Stimulated activated CD4-positive, alpha-beta T cell treated with anti-CD3 and anti-CD28 coated beads, Interleukin-1b, Interleukin-23, amount 100 ng/mL, for 4 hours (primary cell): ENCODE results near the gene SH2D3C.

ENCODE experiments used
- DNase-seq, 2 donors: peaks; one replicate each; pipeline ENCODE4 v3.0.0-alpha.2; 2020; ENCODE audit warnings: low read depth in 2 of 2

SH2D3C gene

GRCh38 chr9:127806871-127807270 is 28.4 kb upstream of the SH2D3C start:
- no peak for DNase-seq

DNA sequence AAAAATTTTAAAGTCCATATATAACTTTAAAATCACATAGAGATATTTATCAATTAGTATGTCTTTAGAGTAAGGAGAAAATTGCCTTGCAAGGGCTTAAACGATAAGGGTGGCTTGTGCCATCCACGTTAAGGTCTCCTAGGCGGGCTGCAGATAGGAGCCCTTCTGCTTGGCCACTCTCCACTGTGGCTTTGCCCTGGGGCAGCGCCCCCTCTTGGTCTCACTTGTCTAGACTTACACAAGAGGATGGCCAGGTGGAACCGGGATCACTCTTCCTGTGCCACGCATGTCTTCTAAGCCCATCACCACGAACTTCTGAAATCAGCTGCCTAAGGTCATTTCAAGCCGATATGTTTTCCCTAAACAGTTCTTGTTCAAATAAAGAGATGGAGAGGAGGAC is 27.2 kb upstream of the SH2D3C start:
- no peak for DNase-seq

DNA sequence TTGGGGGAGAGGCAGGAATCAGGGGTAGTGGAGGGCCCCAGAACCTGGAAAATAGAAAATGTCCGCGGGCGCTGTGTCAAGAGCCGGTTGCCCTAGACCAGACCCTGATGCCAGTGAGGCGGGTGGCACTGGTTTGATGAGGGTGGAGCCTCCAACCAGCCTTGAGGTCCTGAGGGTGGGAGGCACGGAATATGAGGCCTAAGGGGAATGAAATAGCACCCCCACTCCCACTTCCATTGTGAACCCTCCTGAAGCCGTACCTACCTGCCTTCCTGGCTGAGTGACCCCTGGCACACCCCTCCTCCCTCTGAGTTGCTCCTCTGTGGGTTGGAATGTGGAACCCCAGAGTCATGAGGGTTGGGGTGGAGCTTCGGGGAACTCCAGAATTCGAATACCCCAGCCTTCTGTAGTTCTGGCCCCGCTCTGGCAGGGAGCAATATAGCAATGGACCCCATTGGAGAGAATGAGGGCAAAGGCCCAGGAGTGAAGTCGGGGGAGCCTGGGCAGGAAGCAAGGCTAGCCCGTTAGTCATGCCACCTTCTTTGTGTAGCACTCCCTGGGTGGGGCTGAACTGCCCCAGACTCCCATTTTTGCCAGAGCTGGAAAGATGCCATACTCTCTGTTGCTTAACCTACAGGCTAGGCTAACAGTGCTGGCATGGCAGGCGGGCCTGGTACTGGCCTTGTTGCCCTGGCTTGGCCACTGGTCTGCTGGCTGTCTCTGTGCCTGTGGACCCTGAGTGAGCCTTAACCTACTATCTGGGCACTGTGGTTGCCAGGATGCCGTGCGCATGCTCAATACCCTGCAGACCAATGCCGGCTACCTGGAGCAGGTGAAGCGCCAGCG is 25.3 kb upstream of the SH2D3C start:
- no peak for DNase-seq

DNA sequence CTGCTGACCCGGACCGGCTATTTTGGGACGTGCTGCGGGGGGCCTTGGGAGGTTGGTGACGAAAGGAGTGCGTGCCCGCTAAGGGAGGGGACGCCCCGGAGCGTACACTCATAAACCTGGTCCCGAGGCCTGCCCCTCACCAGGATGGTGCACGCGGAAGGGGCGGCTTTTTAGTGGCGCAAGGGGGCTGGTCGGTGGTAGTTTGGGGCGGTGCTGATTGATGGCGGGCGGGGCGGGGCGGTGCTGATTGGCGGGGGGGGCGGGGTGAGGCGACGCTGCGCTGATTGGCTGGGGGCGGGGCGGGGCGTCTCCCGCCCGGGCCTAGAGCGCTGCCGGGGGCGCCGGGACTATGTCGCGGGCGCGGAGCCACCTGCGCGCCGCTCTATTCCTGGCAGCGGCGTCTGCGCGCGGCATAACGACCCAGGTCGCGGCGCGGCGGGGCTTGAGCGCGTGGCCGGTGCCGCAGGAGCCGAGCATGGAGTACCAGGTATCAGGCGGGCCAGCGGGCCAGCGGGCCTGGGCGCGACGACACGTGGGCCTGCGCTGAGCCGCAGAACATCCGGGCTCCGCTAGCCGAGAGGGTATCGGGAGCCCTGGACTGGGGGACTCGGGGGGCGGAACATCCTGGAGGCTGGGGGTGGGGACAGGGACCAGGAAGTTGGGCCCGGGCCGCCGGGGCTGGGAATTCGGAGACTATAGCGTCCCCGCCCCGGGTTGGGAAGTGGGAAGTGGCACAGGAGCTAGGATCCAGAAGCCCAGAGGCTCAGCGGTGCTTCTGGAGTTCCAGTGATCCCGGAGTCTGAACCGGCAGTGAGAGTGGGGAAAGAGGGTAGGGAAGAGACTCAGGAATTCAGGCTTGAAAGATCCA is 24.3 kb upstream of the SH2D3C start, which contains the start of gene FPGS:
Gene FPGS, plus strand, starts transcription at position 307 of the 868 bp plus-strand sequence. Its CDS starts 43 bp downstream, at position 350.
- peak; percentile 73 to 85 for DNase-seq

- DNase-seq, result no peak
Measured at GRCh38 chr9:127801955-127802575, 23.6 kb upstream of the SH2D3C start.

GRCh38 chr9:127796852-127797370 is 18.4 kb upstream of the SH2D3C start:
- no peak for DNase-seq

GRCh38 chr9:127796225-127796813 is 17.9 kb upstream of the SH2D3C start:
- no peak for DNase-seq

DNA sequence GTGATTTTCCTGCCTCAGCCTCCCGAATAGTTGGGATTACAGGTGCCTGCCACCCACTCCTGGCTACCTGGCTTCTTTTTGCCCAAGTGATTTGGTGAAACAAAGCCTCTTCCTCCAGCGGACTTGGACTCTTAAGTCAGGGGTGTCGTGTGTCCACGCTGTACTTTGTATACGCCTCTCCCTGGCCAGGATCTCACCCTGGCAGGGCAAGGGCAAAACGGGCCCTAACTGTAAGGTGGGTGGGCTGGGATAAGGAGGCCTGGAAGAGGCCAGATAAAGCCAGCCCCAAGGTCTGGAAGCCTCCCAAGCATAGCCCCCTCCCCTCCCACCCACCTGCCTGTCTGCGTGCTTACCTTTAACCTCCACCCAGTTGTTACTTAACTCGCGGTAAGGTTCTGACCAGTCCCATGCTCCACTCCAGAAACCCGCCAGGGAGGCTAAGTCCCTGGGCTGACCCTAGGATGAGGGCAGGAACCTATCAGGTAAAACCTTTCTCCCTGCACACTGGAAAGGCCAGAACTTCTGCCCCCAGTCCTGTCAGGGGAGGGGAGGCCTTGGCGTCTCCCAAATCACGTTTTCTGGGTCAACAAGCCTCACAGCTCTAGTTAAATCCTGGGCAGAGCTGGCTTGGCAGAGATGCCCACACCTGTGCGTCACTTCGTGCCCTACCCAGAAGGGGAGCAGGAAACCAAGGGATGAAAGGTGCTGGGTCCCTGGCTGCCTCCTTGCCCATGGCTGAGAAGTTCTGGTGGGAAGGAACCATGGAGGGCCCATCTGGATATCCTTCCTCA is 15.7 kb upstream of the SH2D3C start:
- no peak for DNase-seq

DNA sequence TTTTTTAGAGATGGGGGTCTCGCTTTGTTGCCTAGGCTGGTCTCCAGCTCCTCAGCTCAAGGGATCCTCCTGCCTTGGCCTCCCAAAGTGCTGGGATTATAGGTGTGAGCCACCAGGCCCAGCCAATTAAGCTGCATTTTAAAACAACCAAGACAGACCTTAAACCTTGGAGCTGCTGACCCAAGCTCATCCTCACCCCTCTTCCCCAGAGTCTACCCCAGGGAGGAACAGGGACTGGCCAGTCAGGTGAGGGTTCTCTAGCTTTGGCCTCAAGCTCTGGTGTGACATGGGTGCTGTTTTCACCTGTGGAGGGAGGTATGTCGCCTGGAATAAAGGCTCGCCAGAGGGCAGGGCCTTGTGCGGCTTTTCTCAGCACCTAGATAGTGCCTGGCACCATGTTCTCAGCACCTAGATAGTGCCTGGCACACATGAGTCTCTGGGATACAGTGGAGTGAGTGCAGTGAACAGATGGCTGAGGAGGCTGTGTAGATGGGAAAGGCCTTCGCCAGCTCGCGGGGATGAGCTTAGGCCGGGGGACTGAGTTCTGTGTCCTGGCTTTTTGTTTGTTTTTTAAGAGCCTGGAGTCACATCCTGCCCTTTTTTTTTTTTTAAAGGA is 14.7 kb upstream of the SH2D3C start:
- no peak for DNase-seq

- no peak for DNase-seq
Measured at GRCh38 chr9:127792417-127793031, 14.1 kb upstream of the SH2D3C start.

GRCh38 chr9:127791085-127791484 is 12.6 kb upstream of the SH2D3C start:
- no peak for DNase-seq

GRCh38 chr9:127790094-127790855 is 11.8 kb upstream of the SH2D3C start:
- DNase-seq, result no peak

DNA sequence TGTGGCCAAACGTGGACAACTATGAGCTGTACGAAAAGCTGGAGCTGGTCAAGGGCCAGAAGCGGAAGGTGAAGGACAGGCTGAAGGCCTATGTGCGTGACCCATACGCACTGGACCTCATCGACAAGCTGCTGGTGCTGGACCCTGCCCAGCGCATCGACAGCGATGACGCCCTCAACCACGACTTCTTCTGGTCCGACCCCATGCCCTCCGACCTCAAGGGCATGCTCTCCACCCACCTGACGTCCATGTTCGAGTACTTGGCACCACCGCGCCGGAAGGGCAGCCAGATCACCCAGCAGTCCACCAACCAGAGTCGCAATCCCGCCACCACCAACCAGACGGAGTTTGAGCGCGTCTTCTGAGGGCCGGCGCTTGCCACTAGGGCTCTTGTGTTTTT is 10.7 kb upstream of the SH2D3C start:
- DNase-seq, result no peak

DNA sequence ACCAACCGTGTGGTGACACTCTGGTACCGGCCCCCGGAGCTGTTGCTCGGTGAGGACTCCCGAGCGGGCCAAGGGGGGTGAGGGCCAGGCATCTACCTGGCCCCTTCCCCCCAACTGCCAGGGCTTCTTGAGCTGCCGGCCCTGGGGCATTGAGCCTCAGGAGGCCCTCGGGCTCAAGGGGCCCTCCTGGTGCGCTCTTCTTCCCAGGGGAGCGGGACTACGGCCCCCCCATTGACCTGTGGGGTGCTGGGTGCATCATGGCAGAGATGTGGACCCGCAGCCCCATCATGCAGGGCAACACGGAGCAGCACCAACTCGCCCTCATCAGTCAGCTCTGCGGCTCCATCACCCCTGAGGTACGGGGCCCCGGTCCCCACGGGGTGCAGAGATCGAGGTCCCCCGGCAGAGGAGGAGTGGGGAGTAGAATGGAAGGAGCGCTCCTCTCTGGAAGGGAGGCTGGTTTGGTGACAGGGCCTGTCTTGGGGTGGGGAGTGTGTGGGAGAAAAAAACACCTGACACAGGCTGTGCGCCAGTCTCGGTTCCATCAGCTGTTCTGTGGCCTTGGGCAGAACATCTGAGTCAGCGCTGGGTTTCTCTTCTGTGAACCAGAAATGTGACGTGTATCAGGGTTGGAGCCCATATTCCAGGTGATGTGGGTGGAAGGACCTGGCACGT is 10.0 kb upstream of the SH2D3C start:
- peak in 1 of 2 donors; percentile 45 for DNase-seq

- no peak for DNase-seq
Measured at GRCh38 chr9:127786773-127787104, 8.3 kb upstream of the SH2D3C start.

DNA sequence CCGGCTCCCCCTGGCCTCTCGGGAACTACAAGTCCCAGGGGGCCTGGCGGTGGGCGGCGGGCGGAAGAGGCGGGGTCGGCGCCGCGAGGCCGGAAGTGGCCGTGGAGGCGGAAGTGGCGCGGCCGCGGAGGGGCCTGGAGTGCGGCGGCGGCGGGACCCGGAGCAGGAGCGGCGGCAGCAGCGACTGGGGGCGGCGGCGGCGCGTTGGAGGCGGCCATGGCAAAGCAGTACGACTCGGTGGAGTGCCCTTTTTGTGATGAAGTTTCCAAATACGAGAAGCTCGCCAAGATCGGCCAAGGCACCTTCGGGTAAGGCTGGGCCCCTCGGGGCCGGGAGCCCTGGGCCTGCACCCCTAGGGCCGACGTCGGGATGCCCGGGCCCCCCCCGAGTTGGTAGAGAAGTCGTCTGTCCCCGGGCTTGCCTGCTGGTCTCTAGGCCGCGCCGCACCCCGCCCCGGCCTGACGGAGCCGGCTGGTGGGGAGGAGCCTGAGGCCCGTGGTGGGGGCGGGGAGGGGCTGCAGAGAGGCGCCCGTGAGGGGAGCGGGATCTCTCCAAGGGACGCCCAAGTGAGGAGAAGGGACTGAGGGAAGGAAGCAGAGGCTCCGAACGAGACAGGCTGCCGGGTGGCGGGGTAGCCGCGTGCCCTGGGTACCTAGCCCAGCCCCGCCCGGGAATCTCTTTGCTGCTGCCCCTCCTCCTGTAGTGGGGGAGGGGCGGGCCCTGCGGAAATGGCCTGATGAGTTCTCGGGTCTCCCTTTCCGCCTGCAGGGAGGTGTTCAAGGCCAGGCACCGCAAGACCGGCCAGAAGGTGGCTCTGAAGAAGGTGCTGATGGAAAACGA is 7.7 kb upstream of the SH2D3C start, which contains the start of gene CDK9:
Gene CDK9, plus strand, starts transcription at position 102 of the 840 bp plus-strand sequence. Its CDS starts 115 bp downstream, at position 217.
- DNase-seq, result peak; percentile 90
